Ectodermal cell (in vitro differentiated cells): ENCODE results near the gene SPOP.
"Not testable (repeated sequence)": the region's sequence is repeated elsewhere in the genome, so short reads cannot be mapped to it uniquely, and the experiment has no call there.

Experiments
- H3K27ac ChIP-seq: 2 replicates; pipeline ENCODE4 v1.7.0; 2013; ENCODE audit warnings: mild to moderate bottlenecking, low read depth, low read length; ENCODE audit not compliant: insufficient read depth, poor library complexity, severe bottlenecking
- H3K27me3 ChIP-seq: 2 replicates; pipeline ENCODE4 v1.7.0; 2013; ENCODE audit warnings: mild to moderate bottlenecking, low read length; ENCODE audit not compliant: insufficient read depth, control insufficient read depth, poor library complexity, severe bottlenecking
- H3K36me3 ChIP-seq: one replicate; pipeline ENCODE4 v1.7.0; 2013; ENCODE audit warnings: low read length; ENCODE audit not compliant: control insufficient read depth, insufficient read depth
- H3K4me1 ChIP-seq: one replicate; pipeline ENCODE4 v1.7.0; 2013; ENCODE audit warnings: low read length; ENCODE audit not compliant: control insufficient read depth, insufficient read depth
- H3K4me3 ChIP-seq: 2 replicates; pipeline ENCODE4 v1.7.0; 2013; ENCODE audit warnings: low read depth, low read length, control low read depth; ENCODE audit not compliant: insufficient read depth
- H3K9me3 ChIP-seq: 2 replicates; pipeline ENCODE4 v1.7.0; 2013; ENCODE audit warnings: mild to moderate bottlenecking, low read length, moderate library complexity; ENCODE audit not compliant: control insufficient read depth
- WGBS, 2 experiments: methylation state at CpG; one replicate each; pipeline ENCODE4 v1.1.7; 2013; ENCODE audit warnings: missing lambda C conversion rate in 2 of 2; 5-methylcytosine and 5-hydroxymethylcytosine counted together

SPOP gene

DNA sequence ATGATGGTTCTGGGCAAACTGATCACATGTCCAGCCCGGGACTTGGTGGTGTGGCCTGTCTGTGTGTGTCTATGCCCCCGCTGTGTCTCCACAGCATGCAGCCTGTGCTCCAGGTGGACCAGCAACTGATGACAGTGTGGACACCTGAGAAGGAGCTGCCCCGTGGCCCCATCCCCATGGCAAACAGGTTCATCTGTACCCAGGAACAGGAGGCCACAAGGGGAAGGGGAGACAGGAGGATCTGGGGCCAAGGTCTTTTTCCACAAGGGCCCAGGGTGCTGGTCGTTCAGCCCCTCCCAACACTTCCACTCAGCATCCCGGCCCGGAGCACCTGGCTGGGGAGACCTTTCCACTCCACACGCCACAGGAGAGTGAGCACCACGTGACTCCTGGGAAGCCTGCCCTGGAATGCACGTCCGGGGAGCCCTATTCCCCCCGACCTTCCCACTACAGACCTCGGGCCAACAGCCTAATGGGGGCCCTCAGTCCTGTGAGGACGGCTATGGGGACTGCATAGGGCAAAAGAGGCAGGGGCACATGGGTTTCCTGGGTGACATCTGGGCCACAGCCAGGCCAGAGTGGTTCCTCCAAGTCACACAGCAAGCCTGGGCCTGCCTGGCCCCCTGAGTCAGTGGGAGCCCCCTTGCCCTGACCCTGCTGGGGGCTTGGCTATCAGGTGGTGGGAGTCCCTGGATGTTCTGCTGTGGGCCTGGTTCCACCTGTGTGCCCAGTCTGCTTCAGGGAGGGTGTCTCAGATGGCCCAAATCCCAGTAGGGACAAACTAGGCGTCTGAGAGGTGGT is 123.0 kb downstream of the SPOP start:
- Histone ChIP-seq H3K27me3 (no peaks in the 10 kb centered on the region), H3K9me3 (no peaks in the 10 kb centered on the region), H3K4me1 (peaks cover 4% of the 10 kb centered on the region), H3K27ac (no peak overlapping the region), H3K36me3 (no peaks in the 10 kb centered on the region), H3K4me3 (no peak overlapping the region)
- WGBS, 2 experiments: 92 to 94% methylated on average over 14 of the region's 14 CpGs

DNA sequence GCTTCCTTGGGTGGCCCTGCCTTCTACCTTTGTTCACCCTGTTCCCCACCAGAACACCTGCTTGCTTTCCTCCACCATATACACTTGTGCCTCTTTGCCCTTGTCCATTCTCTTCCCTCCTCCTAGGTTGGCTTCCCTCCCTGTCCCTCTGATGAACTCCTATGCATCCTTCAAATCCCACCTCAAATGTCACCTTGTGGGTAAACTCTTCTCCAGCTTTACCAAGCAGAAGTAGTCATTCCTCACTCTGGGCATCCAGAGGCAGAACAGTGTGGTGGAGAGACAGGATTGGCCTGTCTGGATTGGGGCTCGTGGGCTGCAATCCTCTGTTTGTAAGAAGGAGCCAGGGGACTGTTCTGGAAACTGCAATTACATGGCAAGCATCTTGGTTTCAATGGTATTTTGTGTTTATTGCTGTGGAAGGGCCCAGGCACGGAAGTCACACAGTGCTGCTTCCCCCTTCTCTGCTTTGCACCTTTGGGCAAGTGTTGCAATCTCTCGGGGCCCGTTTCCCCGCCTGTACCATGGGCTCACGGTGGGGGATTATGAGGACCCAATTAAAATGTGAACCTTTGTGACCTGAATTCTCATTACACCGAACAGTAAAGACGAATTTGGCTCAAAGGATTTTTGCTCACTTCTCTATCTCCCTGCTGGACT is 124.1 kb downstream of the SPOP start:
- Histone ChIP-seq H3K9me3 (no peaks in the 10 kb centered on the region), H3K27me3 (no peaks in the 10 kb centered on the region), H3K4me3 (no peak overlapping the region), H3K27ac (no peak overlapping the region), H3K36me3 (no peaks in the 10 kb centered on the region), H3K4me1 (peaks cover 4% of the 10 kb centered on the region)
- 88 to 91% methylated on average over 8 of the region's 8 CpGs for WGBS, 2 experiments

- no peak overlapping the region for H3K4me3 ChIP-seq
- H3K36me3 ChIP-seq: no peaks in the 10 kb centered on the region
- H3K27ac ChIP-seq: no peak overlapping the region
- no peaks in the 10 kb centered on the region for H3K9me3 ChIP-seq
- WGBS, 2 experiments: 92 to 93% methylated on average over 27 of the region's 27 CpGs
- peaks cover 16% of the 10 kb centered on the region for H3K4me1 ChIP-seq
- H3K27me3 ChIP-seq: no peaks in the 10 kb centered on the region
These were observed 125.7 kb downstream of the SPOP start for GRCh38 chr17:49552070-49552751.

GRCh38 chr17:49551221-49552069 is 126.5 kb downstream of the SPOP start:
- H3K27me3 ChIP-seq: no peaks in the 10 kb centered on the region
- no peaks in the 10 kb centered on the region for H3K36me3 ChIP-seq
- no peak overlapping the region for H3K4me3 ChIP-seq
- WGBS, 2 experiments: 88 to 91% methylated on average over 12 of the region's 12 CpGs
- no peaks in the 10 kb centered on the region for H3K9me3 ChIP-seq
- peaks cover 21% of the 10 kb centered on the region for H3K4me1 ChIP-seq
- no peak overlapping the region for H3K27ac ChIP-seq

DNA sequence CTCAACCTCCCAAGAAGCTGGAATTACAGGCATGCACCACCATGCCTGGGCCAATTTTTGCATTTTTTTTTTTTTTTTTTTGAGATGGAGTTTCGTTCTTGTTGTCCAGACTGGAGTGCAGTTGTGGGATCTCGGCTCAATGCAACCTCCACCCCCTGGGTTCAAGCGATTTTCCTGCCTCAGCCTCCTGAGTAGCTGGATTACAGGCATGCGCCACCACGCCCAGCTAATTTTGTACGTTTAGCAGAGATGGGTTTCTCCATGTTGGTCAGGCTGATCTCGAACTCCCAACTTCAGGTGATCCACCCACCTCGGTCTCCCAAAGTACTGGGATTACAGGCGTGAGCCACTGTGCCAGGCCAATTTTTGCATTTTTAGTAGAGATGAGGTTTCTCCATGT is 127.1 kb downstream of the SPOP start:
- 88 to 90% methylated on average over 9 of the region's 9 CpGs for WGBS, 2 experiments
- not testable (repeated sequence) for H3K36me3 ChIP-seq, H3K27me3 ChIP-seq, H3K27ac ChIP-seq, H3K9me3 ChIP-seq, H3K4me3 ChIP-seq
- H3K4me1 ChIP-seq: peaks cover 21% of the 10 kb centered on the region

GRCh38 chr17:49549691-49550678 is 127.9 kb downstream of the SPOP start:
- Histone ChIP-seq H3K4me3 (no peak overlapping the region), H3K36me3 (no peaks in the 10 kb centered on the region), H3K27me3 (no peaks in the 10 kb centered on the region), H3K27ac (no peak overlapping the region), H3K9me3 (no peaks in the 10 kb centered on the region), H3K4me1 (peaks cover 29% of the 10 kb centered on the region)
- WGBS, 2 experiments: 89 to 92% methylated on average over 20 of the region's 20 CpGs

DNA sequence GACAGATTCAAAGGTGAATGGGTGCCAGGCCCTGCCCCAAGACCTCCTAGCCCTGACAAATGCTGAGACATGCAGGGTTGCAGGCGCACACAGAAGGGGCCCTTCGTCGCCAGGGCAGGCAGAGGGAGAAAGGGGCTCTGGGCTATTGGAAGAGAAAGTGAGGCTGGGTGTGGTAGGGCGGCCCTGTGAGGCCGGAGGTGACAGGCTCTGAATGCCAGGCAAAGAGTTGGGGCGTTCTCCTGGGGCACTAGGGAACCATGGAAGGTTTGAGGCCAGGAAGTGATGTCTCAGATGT is 128.6 kb downstream of the SPOP start:
- Histone ChIP-seq H3K4me3 (no peak overlapping the region), H3K4me1 (peaks cover 32% of the 10 kb centered on the region), H3K27ac (no peak overlapping the region), H3K9me3 (no peaks in the 10 kb centered on the region), H3K27me3 (no peaks in the 10 kb centered on the region), H3K36me3 (no peaks in the 10 kb centered on the region)
- 96% methylated on average over 6 of the region's 6 CpGs for WGBS, 2 experiments
